GM19372 (cell line): ENCODE measurements around the gene DCDC2C.
"Not testable (repeated sequence)": the region's sequence is repeated elsewhere in the genome, so short reads cannot be mapped to it uniquely, and the experiment has no call there.

Experiments used
- ATAC-seq: cut with Tn5 transposase; IDR thresholded peaks from one replicate; pipeline ENCODE4 v1.9.1; 2021; ENCODE audit warnings: mild to moderate bottlenecking, low read depth, moderate library complexity; ENCODE audit not compliant: unreplicated experiment

The DCDC2C gene, protein sequence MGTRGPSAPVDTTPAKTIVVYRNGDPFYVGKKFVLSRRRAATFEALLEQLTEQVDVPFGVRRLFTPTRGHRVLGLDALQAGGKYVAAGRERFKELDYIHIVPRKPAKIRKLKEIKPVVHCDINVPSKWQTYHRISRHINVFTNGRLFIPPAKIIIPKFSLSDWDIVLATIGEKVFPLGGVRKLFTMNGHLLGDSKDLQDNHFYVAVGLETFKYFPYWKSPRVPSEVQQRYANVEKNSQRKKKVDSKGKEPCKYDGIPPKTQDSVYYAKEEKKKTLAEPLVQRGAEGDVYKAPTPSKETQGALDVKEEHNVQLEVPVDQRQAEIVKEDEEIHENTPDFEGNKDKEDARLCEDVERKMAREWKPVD

DNA sequence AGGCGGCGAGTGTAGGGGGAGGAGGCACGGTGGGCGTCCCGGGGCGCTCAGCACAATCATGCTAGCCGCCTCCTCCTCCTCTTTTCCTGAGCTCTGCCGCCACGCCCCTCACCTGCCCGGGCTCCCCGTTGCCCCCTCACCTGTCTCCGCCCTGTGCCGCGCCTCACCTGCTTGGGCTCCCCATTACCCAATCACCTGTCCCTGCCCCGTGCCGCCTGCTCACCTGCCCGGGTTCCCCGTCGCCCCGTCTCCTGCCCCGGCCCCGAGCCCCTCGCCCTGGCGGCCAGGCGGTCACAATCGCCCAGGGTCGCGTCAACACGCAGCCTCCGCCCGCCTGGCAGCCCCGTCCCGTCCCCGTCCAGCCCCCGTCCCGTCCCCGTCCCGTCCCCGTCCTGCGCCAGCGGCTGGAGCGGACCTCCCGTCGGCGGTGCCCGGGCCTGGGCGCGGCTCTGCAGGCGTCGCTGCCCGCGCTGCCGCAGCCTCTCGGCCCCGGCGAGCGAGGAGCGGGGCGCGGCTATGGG is at the start of gene DCDC2C:
DCDC2C (plus strand) TSS at position 340 of the 521 bp plus-strand sequence; CDS start at position 517, 177 bp downstream.
- ATAC-seq = no peak

DNA sequence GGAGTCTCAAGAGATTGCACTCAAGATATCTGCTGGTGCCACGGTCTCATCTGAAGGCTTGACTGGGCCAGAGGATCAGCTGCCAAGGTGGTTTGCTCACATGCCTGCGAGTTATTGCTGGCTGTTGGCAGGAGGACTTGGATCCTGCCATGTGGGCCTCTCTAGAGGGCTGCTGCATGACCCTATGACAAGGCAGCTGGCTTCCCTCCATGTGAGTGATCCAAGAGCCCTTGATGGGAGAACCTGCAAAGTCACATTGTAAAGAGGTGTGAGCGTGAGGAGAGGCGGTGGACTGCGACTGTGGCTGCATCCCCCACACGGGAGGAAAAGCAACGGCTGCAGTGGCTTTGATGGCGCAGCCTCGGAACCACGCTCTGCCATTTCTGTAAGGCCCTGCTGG is 49.4 kb upstream of the DCDC2C start:
- ATAC-seq = no peak

DNA sequence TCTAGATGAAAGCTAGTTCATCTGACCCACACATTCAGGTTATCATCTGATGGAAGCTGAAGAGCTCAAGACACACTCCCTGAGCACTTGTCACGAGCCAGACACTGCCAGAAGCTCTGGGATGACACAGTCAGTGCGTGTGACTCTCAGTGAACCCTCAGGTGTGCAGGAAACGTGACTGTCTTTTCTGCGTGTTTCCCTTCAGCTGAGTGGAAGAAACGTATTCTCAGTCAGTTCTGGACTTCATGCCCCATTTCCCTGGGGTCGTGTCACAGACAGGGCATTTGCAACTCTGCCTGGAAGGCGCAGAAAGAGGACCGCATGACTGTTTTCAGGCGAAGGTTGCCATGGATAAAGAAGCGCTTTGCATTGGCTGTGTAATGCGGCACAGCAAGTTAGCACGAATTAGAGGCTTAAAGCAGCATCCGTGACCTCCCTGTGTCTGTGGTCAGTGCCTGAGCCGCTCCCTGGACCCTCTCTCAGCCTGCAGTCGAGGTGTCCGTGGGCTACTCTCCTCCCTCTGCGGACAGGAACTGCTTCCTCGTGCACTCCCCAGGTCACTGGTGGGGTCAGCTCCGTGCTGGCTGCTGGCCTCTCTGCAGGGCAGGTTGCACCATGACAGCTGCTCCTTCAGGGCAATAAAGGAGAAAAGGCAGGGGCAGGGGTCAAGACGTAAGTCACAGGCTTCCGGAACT is 48.7 kb upstream of the DCDC2C start:
- no peak for ATAC-seq

DNA sequence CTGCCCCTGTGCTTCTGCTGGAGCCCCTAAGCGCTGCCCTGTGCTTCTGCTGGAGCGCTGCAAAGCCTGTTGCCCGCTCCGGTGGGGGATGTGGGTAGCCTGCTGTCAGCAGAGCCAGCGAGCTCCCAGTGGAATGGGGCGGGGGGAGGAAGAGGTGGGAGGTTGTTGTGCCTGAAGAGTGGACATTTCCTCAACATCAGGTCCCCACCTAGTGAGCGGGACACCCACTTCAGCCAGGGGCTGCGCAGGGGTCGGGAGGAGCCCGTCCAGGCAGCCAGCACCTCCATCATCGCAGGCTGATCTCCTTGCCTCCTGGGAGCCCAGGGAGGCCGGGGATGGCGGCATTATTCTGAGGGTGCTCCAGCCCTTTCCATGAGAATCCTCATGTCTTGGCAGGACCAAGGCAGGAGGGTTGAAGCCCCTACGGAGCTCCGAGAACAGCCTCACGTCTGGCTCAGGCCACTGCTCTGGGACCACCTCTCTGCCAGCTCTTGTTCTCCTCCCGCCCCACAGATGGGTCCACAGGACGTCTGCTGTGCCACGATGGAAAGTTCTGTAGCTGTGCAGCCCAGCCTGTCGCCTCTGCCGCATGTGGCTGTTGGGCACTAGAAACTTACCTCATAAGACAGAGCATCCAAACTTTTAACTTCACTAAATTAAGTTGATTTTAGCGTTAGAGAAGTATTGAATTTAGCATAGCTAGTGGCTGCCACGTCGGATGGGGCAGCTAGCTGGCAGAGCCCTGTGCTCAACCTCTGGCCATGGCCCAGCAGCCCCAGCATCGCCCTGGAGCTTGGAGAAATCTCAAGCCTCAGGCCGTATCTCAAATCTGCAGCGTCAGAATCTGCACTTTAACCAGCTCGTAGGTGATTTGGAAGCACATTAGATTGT is 47.3 kb upstream of the DCDC2C start:
- ATAC-seq = no peak

DNA sequence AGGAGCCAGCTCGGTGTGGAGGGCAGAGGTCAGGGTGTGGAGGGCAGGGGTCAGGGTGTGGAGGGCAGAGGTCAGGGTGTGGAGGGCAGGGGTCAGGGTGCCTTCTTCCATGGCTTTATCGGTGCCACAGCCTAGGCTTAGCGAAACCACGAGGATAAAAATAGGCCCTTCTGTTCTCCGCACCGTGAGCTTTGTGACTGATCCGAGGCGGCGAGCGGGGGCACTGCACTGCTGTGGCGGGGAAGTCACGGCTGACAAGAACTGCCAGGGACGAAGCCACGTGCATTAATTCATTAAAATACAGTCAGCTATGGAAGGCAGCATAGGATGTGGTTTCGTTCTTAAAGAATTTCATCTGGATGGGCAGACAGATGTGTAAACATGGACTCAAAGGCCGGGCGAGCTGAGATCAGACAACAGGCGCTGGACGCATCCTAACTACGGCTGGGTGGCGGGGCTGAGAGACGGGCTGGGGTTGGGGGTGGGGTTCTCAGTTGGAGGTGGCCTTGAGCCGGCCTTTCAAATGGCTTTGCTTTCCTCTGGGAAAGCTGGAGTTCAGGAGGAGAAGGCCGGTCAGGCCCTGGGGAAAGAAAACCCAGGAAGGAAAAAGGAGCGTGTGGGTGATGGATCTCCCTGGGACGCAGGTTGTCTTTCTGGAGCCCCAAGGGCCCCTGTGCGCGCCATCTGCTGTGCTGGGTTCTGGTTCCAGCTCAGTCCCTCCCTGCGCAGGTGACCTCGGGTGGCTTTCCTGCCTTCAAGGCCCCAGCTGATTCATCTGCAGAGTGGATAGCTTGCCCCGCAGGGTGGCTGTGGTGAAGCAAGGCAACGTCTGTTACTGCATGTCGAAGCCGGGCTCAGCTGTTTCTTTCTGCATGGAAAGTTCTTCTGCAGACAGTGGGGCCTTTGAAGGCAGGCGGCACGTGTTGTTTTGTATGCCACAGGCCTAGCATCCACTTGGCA is 46.3 kb upstream of the DCDC2C start:
- ATAC-seq = no peak

DNA sequence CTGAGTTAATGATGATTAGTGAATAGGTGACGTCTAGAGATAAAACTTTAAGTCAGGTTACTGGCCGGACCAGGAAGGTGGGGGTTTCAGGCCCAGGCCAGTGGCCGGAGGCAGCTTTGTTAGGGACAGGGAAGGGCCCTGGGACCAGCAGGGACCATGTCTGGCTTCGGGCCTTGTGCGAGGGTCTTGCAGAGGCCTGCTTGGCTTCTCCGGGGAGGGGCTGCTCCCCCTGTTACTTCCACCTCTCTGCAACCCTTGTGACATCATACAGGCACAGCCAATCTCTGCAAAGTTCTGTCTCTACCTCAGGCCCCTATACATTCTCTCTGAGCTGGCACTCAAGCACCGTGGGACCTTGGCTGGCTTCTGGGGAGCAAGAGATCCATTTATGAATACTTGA is 45.5 kb upstream of the DCDC2C start, which contains the start of gene ALLC:
ALLC (plus strand) TSS at position 320 of the 400 bp plus-strand sequence. CDS start 12,958 bp downstream, outside the sequence.
- no peak for ATAC-seq

DNA sequence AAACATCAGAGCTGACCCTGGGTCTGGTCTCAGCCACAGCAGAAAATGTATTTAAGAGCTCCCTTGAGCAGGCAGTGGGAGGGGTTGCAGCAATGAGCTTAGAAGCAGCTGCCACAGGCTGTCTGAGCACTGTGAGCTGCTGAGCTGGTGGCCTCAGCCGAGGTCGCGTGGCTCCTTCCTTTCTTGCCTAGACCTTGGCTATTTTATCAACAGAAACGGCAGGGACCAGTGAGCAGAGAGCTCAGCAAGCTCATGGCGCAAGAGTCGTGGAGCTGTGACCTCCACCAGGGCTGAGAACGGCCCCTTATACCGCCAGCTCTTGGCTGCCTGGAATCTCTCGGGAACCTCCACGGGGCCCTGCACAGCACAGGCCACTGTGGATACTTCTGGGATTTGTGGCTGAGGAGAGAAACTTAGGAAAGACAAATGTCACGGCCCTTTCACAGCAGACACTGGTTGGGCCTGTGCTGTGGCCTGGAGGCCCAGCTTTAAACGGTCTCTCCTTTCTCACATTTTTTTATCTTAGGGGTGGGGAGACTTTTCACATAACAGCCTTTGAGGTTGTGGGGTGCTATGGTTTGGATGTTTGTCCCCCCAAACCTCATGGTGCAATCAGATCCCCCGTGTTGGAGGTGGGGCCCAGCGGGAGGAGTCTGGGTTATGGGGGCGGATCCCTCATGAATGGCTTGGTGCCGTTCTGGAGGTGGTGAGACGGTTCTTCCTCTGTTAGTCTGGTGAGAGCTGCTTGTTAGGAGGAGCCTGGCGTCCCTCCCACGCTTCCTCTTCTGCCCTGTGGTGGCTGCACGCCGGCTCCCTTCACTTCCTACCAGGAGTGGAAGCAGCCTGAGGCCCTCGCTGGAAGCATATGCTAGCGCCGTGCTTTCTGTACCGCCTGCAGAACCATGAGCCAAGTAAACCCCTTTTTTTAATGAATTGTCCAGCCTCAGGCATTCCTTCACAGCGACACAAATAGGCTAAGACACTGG is 43.6 kb upstream of the DCDC2C start:
- no peak for ATAC-seq

DNA sequence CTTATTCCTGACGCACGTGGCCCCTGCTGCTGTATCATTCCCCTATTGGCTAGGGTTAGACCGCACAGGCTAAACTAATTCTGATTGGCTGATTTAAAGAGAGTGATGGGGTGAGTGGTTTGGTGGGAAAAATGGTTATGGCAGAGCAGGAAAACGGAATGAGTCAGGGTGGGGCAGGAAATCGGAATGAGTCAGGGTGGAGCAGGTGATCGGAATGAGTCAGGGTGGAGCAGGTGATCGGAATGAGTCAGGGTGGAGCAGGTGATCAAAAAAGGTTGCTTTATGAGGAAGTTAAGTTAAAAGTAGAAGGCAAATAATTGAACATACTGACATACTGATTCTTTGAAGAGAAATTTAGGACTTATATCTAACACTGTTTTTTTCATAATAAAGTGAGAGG is 42.7 kb upstream of the DCDC2C start:
- not testable (repeated sequence) for ATAC-seq

DNA sequence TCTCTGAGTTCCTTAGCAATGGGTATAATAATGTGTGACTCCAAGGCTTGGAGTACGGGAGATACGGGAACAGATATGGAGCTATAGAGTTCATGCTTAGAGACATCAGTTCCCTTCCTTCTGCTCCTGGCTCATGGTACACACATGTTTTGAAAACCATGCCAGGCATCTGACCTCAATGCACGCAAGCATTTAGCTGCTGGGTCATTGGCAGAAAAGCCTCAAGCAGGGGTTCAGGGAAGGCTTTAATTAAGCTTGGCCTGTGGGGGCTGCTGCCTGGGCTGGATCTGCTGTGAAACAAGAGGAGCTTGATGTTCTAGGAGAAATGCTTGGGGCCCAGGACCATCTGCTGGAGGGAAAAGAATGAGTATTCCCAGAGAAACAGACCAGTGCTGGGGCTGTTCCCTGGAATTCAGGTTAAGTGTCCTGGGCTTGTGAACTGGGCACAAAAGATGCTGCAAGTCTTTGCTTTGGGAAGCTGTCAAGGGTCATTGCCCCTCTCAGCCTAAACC is 42.2 kb upstream of the DCDC2C start:
- no peak for ATAC-seq

DNA sequence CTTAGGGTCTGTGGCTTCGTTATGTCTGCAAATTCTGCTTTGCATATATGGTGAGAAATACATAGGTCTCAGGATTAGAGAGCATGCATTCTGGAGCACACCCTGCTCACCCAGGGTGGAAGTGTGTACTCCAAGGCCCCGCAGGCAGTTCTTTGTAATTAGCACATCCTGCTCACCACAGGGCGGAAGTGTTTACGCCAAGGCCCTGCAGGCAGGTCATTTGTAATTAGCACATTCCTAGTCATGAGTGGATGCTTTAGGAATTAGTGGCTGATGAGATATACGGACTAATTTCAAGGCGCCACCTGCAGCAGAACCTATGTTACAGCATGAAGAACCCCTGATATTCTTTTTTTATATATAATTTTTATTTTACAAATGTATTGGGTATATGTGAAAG is 41.1 kb upstream of the DCDC2C start:
- no peak for ATAC-seq

DNA sequence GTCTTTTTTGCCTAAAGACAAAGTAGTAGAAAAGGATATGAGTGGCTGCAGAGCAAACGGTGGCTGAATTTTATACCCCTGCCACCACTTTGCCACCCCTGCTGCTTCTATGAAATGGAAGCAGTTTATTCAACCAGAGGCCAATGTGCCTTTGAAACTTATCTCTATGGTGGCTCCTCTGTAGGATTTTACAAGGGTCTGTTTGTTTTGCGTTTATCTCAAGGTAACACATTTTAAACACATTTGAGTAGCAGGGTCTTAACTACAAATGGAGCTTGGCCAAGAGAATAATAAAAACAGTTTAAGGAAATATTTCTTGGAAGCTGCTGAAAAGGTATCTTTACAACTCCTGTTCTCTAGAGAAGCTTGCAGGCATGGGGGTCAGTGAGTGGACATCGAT is 39.3 kb upstream of the DCDC2C start:
- no peak for ATAC-seq

DNA sequence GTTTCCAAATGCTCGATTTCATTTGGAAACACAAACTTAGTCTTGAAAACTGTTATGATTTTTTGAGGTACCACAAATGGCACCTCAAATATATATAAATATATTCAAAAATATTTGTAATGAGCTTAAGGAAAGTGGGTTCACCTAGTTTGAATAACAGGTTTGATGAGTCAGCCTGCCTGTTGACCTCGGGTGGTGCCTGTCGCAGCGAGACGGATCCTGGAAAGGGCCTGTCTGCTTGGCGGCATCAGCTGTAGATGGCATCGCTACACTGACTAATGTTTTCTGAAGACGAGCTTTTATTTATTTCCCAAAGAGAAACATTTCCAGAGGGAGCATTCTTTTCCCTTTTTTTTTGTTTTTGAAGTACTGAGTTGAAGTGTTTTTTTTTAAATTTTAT is 38.5 kb upstream of the DCDC2C start:
- no peak for ATAC-seq

DNA sequence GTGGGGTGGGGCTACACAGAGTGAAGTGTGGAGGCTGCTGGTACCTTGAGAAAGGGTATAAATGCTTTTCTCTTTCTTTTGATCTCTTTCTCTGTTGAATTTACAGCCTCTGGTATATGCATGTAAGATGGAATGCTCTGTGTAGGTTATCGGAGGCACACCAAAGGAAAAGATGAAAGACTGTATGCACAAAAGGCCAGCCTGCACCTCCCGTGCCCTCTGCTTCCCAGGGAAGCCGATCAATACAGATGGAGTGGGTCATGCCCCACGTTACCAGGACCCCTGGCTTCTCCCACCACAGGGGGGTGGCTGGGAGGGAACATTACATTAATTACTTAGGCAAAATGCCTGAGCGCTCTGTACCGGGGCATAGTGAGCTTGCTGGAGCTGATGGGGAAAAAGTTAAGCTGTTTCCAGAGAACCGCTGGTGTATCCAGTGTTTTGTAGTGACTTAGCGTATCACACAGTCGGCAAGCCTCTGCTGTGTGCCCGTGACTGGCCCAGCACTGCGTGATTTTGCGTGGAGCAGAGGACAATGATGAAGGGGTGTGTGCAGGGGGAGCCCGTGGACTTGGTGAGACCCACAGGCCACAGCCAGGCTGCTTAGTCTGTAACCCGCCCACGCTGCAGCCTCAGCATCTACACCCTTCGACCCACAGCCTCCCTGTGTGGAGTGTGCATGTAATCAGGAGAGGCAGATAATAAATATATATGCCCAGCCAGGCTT is 37.3 kb upstream of the DCDC2C start:
- ATAC-seq = no peak

DNA sequence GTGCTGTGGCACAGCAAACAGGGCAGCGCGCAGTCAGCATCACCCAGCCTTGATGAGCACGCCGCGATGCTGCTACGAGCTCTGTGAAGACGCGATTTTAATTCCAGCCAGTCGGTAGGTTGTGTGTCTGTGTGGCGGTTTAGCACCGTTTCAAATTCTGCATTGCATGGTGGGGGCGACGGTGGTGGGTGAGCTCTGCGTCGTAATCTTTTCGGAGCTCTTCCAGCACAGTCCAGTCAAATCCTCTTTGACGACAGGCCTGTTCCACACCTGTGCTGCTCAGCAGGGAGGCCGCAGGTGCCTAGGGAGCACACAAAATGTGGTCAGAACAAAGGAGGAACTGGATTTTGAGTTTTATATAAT is 36.8 kb upstream of the DCDC2C start:
- ATAC-seq = no peak

DNA sequence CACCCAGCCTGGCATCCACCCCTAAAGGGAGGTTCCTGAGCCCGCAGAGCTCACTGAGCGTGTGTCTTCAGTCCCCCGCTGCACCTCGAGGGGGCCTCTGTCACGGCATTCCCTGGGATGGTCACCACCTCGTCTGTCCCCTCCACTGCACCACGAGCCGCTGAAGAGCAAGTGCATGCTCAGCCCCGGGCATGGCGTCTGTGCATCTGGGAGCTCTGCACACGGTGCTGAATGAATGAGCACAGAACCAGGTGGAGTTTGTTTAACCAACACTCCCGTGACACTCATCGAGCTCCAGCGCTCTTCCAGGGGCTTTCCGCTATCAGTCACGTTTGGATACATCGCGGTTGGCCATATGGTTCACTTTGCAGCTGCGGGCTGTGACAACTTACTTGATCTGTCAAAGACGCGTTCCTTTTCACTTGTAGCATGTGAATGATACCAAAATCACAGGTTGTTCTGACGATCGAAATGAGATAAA is 36.2 kb upstream of the DCDC2C start:
- ATAC-seq = no peak

DNA sequence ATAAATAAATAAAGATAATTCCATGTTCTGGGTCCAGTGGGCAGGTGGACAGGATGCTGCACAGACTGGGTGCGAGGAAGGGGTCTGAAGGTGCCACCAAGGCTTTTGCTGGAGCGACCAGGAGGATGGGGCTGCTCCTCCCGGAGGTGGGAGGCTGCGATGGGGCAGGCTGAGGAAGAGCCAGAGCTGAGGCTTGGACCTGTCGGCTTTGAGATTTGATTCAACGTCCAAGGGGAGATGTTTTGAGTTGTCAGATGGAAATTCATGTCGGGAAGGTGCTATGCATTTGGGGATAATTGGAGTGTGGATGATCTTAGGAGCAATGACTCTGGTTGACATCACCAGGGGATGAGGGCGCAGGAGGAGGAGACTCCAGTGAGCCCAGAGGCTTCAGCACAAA is 33.7 kb upstream of the DCDC2C start:
- no peak for ATAC-seq

DNA sequence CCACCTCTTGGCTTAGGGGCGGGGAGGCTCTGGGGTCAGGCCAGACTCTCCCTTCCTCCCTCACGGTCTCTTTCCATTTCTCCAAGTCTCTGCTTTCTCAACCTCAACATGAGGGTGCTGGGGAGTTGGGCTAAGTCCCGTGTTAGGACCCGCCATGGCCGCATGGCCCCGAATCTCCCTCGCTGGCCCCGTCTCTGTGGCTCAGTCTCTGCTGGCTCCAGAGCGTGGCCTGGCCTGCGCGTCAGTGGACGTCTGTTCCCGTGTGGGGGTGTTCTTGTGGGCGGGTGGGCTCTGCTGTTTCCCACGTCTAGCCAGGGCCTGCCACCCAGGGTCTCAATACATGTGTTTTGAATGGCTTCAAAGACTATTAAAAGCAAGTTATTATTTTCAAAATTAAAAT is 33.0 kb upstream of the DCDC2C start:
- no peak for ATAC-seq

DNA sequence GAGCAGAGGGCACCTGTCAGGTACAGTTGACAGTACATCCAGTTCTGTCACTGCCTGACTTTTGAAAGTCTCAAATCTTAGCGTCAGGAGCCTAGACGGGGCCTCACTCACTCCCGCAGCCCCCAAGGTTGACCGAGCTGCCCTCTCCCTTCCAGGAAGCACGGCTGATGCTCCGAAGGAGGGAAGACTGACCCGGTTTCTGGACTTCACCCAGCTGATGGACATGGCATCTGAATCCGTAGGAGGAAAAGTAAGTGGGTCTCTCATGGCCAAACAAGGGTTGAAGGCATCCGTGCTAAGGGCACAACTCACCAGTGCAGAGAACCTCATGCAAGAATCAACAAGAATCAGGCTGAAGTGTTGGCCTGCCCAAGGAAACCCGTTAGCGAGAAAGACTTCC is 32.4 kb upstream of the DCDC2C start:
- no peak for ATAC-seq
